Activated naive CD8-positive, alpha-beta T cell treated with anti-CD3 and anti-CD28 coated beads, Interleukin-2, amount 10 ng/mL, durations not matched to agents 7 days and 5 days (primary cell): ENCODE results near the gene SBSN. TPM values are rescaled to one million over a fixed set of nuclear protein-coding genes. Genes with fewer than 3 reads are reported as not detected.
A peak's percentile ranks its signal among the peaks of the same experiment; 100 is the strongest.

ENCODE experiments used
- ATAC-seq: fragments of 150-1000 bp; cut with Tn5 transposase; one replicate; pipeline ENCODE4 v1.10.0; 2021; ENCODE audit warnings: low read depth, moderate library complexity
- POLR2A ChIA-PET: fragments of 350-600 bp; sonication (Branson Sonifier 250); formaldehyde crosslinking; loops from one replicate; lab custom pipeline; 2021; ENCODE audit warnings: antibody characterized with exemption; lab: Charles Lee
- DNase-seq: peaks from one replicate; pipeline ENCODE4 v3.0.0; 2021
- H3K27ac Mint-ChIP-seq: one replicate; pipeline ENCODE4 v1.8.0; 2022; ENCODE audit warnings: mild to moderate bottlenecking, mixed read lengths
- H3K27me3 Mint-ChIP-seq: one replicate; pipeline ENCODE4 v1.8.0; 2022; ENCODE audit warnings: mild to moderate bottlenecking, moderate library complexity, mixed read lengths
- H3K36me3 Mint-ChIP-seq: one replicate; pipeline ENCODE4 v1.8.0; 2021; ENCODE audit warnings: mild to moderate bottlenecking, mixed read lengths
- H3K4me1 Mint-ChIP-seq: one replicate; pipeline ENCODE4 v1.8.0; 2021; ENCODE audit warnings: mixed read lengths
- H3K4me3 Mint-ChIP-seq: one replicate; pipeline ENCODE4 v1.8.0; 2022; ENCODE audit warnings: mild to moderate bottlenecking, moderate library complexity, mixed read lengths
- H3K9me3 Mint-ChIP-seq: one replicate; pipeline ENCODE4 v1.8.0; 2021; ENCODE audit warnings: mixed read lengths
- total RNA-seq, 2 experiments: library from RNA; stranded (reverse); gene quantifications; one replicate each; pipeline ENCODE4 v1.2.3, GENCODE V29; 2021

SBSN gene
- total RNA-seq, 2 experiments from 2014 or later = not detected

DNA sequence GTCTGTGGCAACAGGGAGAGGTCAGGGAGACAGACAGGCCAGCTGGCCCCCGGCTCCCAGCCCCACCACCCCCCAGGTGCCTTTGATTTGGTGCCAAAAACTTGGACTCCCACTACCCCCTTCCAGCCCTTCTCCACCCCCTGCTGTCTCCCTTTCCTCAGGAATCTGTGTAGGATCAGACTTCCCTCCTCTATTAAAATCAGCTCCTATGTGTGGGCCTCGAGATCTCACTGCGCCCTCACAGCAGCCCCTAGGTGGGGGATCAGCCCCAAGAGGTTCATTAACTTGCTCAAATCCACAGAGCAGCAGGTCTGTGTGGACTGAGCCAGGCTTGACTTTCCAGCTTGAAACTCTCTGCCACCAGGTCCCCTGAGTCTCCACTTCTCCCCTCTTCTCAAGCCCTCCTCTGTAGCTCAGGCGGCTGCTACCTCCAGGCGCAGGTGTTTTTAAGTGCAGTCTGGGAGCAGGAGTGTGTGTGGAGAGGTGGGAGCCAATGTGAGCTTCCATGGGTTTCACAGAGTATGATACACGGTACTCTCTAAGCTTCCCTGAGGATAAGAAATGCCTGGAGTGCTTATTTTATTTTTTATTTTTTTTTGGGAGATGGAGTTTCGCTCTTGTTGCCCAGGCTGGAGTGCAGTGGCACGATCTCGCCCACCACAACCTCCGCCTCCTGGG, 6.8 kb upstream of the SBSN start:
- H3K27ac Mint-ChIP-seq = peak overlapping the region; percentile 38
- H3K4me1 Mint-ChIP-seq = peaks cover 16% of the 10 kb centered on the region
- H3K9me3 Mint-ChIP-seq = no peaks in the 10 kb centered on the region
- H3K27me3 Mint-ChIP-seq = peaks cover 16% of the 10 kb centered on the region
- no peaks in the 10 kb centered on the region for H3K36me3 Mint-ChIP-seq
- DNase-seq (no peak), ATAC-seq (no peak)
- POLR2A ChIA-PET = interaction anchor here (1.4 kb wide), 1 partner anchor 78 kb away, joined by 4 read pairs; the partner anchor contains the start of gene HAUS5
- H3K4me3 Mint-ChIP-seq = no peak overlapping the region

DNA sequence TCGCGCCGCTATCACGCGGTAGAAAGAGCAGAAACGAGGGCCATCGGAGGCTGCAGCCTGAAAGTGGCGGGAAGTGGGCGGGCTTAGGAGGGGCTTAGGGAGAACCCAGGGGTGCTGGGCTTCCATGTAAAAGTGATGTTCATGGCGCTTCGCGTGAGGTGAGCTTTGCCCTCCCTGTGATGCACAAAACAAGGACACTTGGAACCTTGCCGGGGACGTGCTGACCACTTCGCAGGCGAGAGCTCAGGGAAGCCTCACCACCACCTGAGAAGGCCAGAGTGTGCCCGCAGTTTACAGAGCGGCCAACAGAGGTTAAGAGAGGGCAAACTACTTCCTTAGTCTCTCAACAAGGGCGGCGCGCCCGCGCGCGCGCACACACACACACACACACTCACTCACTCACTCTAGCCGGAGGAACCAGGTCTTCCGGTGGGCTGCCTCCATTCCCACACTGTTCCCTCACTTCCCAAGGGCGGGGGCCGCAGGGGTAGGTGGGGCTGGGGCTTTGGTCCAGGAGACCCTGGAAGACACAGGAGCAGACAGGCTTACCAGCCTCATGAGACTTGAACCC, 5.8 kb upstream of the SBSN start:
- peaks cover 24% of the 10 kb centered on the region for H3K27me3 Mint-ChIP-seq
- ATAC-seq (peak; percentile 94), DNase-seq (peak; percentile 77)
- POLR2A ChIA-PET = interaction anchor here (0.5 to 1.4 kb wide), 4 partner anchors 24 to 110 kb away, joined by 3 to 5 read pairs (median 4); partner anchors contain the start of gene HAUS5
- H3K36me3 Mint-ChIP-seq = no peaks in the 10 kb centered on the region
- peaks cover 17% of the 10 kb centered on the region for H3K4me1 Mint-ChIP-seq
- H3K4me3 Mint-ChIP-seq = peak overlapping the region; percentile 79
- peak overlapping the region; percentile 83 for H3K27ac Mint-ChIP-seq
- H3K9me3 Mint-ChIP-seq = no peaks in the 10 kb centered on the region

DNA sequence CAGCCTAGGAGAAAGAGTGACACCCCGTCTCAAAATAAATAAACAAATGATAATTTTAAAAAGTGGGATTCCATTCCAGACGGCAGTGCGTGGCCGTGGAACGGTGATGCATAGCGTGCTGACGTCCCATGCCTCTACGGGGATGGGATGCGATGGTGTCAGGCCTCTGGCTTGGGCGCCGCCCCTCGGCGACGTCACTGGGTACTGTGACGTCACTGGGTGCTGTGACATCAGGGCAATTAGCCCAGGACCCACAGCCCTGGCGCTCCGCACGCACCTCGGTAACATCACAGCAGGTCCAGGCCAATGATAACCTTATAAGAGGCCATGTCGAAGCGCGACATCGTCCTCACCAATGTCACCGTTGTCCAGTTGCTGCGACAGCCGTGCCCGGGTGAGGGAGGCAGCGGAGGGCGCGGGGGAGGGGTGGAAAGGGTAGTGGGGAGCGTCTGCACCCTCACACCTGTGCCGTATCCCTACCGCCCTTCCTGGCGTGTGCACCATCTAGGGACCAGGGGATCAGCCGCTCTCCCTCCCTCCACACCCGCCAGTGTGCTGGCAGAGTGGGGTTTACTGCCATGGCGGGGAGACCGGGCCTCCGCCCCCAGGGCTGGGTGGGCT, 5.2 kb upstream of the SBSN start, which contains the start of gene GAPDHS:
GAPDHS (plus strand) TSS at position 256 of the 621 bp plus-strand sequence; CDS start at position 328, 72 bp downstream.
- Mint-ChIP-seq H3K36me3 (no peaks in the 10 kb centered on the region), H3K27ac (peak within 1 kb of the TSS; percentile 83), H3K4me3 (peak within 1 kb of the TSS; percentile 79), H3K4me1 (peaks cover 17% of the 10 kb centered on the region), H3K27me3 (peaks cover 27% of the 10 kb centered on the region), H3K9me3 (no peaks in the 10 kb centered on the region)
- ATAC-seq = no peak
- POLR2A ChIA-PET = interaction anchor here (0.5 to 1.4 kb wide), 4 partner anchors 25 to 110 kb away, joined by 3 to 5 read pairs (median 4); partner anchors contain the start of gene HAUS5
- DNase-seq = no peak

DNA sequence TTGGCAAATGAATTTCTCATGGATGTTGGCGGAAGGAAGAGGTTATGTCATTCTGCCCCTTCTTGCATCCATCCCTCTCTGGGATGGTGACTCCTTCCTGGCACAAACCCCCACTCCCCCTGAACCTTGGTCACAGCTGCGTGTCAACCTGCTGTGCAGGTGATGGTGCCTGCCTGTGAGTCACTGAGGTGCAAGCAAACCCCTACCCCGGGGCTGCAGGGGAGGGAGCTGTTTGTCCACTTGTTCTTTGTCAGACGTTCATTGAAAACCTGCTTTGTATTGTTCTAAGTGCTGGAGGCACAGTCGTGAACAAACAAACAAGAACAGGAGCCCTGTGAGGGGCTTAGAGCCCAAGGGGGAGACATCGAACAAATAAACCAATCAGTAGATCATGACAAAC, 3.2 kb upstream of the SBSN start:
- ATAC-seq (no peak), DNase-seq (no peak)
- POLR2A ChIA-PET = interaction anchor here (0.6 kb wide), 1 partner anchor 92 kb away, joined by 3 read pairs; no protein-coding TSS in a partner anchor
- H3K4me1 Mint-ChIP-seq = peaks cover 8% of the 10 kb centered on the region
- peaks cover 27% of the 10 kb centered on the region for H3K27me3 Mint-ChIP-seq
- H3K27ac Mint-ChIP-seq = no peak overlapping the region
- H3K9me3 Mint-ChIP-seq = no peaks in the 10 kb centered on the region
- no peak overlapping the region for H3K4me3 Mint-ChIP-seq
- no peaks in the 10 kb centered on the region for H3K36me3 Mint-ChIP-seq

DNA sequence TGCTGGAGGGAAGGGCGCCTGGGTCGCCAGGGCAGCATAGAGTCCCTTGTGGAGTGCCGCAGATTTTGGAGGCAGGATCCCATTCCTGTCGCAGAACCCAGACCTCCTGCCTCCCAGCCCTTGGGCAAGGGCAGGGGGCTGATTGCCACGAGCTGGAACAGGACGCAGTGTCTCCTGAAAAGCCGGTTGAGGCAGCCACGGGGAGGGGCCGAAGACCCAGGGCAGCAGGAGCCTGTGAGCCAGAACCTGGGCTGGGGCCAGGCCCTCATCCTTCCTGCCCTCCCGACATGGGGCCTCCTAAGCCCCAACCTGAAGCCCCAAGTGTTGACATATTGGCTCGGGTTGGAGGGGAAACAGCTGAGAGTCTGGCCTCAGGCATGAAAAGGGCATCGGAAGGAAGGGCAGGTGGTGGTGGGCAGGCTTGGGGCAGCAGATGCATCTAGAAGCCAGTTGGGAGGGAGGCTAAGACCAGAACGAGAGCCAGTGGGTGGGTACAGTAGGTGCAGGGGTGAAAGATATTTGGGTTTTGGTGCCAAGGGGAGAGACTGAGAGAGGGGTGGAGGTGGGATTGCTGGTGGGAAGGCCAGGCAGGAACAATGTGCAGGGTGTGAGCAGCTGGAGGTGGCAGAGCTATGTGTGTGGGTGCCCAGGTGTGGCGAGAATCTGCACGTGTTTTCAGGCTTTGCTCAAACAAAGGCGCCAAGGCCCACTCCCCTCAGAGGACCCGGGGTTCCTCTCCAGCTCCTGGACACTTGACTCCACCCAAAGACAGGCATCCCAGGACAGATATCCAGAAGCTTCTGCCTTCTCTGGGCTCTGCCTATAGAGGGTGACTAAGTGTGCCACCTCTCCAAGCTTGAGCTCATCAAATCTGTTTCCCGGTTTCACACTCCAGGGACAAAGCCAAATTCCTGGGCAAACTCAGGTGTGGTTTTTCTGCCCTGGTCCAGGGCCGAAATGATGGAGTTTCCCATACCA, 1.4 kb upstream of the SBSN start:
- no peaks in the 10 kb centered on the region for H3K9me3 Mint-ChIP-seq
- DNase-seq (no peak), ATAC-seq (no peak)
- peaks cover 10% of the 10 kb centered on the region for H3K4me1 Mint-ChIP-seq
- POLR2A ChIA-PET = no interaction called here
- peaks cover 27% of the 10 kb centered on the region for H3K27me3 Mint-ChIP-seq
- H3K27ac Mint-ChIP-seq = no peak overlapping the region
- no peaks in the 10 kb centered on the region for H3K36me3 Mint-ChIP-seq
- H3K4me3 Mint-ChIP-seq = no peak overlapping the region

DNA sequence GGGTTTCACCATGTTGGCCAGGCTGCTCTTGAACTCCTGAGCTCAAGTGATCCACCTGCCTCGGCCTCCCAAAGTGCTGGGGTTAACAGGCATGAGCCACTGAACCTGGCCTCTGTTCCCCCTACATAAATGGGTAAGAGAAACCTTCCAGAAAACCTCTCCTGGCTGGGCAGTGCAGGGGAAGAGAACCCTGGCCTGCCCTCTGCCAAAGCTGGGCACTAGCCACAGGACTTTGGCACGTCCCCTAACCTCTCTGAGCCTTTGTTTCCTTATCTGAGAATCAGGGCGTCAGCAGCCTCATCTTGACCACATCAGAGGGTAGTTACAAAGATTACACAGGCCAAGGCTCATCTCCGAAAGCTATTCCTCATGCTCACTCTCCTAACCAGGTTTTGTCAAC, 2.2 kb downstream of the SBSN start:
- Mint-ChIP-seq H3K4me1 (peaks cover 5% of the 10 kb centered on the region), H3K36me3 (no peaks in the 10 kb centered on the region), H3K9me3 (no peaks in the 10 kb centered on the region), H3K27ac (no peak overlapping the region), H3K4me3 (no peak overlapping the region), H3K27me3 (peaks cover 18% of the 10 kb centered on the region)
- POLR2A ChIA-PET = no interaction called here
- no peak for DNase-seq
- ATAC-seq = no peak

DNA sequence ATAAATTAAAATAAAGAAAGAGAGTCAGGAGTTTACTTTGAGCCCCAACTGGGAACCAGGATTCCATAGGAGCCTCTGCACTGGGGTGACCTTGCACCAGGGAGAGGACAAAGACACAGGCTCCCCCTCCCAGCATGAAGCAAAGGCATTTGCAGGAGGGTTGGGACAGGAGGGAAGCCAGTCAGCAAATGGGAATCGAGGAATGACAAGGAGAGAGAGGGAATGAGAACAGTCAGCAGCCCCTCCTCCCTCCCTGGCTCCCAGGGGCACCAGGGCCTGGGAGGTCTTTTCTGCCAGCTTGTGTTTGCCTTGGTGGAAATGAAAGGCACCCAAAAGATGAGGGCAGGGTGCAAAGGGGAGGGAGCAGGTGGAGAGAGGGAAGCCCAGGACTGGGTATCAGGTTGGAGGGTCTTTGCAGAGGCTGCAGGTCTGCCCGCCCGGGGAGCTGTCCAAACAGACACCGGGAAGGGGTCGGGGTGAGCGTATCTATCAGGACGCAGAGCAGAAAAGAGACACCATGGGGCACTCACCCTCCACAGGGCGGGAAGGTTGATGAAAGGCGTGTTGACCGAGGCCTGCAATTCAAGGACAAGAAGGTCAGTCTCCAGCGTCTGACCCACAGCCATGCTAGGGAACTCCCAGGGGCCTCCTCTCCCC, 3.8 kb downstream of the SBSN start:
- POLR2A ChIA-PET = no interaction called here
- DNase-seq (no peak), ATAC-seq (no peak)
- H3K27me3 Mint-ChIP-seq = peaks cover 7% of the 10 kb centered on the region
- peaks cover 3% of the 10 kb centered on the region for H3K4me1 Mint-ChIP-seq
- H3K27ac Mint-ChIP-seq = no peak overlapping the region
- H3K36me3 Mint-ChIP-seq = no peaks in the 10 kb centered on the region
- no peak overlapping the region for H3K4me3 Mint-ChIP-seq
- no peaks in the 10 kb centered on the region for H3K9me3 Mint-ChIP-seq

DNA sequence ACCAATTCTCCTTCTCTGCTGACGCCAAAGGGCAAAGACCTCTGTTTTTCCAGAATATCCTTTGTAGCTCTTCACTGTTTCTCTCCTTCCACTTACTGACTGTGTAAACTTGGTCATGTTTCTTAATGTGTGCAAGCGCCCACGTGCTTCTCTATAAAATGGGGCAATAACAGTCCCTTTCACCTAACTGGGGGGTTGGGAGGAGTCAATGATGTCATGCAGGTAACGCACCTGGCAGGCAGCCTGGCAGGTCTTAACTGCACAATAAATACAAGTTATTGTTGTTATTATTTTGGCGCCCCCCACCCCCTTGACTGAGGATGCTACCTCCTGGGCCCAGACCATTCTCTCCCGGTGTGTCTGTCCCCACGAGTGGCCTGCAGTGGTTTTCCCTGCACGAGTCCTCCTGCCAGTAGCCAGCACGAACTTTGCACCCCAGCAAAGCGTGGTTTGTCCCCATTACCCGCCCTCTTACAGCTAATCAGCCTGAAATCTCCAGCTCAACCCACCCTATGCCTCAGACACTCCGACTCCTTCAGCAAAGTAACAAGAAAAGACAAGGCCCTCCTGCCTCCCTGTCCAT, 5.3 kb downstream of the SBSN start:
- POLR2A ChIA-PET = no interaction called here
- no peak for ATAC-seq
- Mint-ChIP-seq H3K36me3 (no peaks in the 10 kb centered on the region), H3K4me3 (no peak overlapping the region), H3K27ac (no peak overlapping the region), H3K9me3 (no peaks in the 10 kb centered on the region), H3K4me1 (peaks cover 3% of the 10 kb centered on the region), H3K27me3 (no peaks in the 10 kb centered on the region)
- DNase-seq = no peak

DNA sequence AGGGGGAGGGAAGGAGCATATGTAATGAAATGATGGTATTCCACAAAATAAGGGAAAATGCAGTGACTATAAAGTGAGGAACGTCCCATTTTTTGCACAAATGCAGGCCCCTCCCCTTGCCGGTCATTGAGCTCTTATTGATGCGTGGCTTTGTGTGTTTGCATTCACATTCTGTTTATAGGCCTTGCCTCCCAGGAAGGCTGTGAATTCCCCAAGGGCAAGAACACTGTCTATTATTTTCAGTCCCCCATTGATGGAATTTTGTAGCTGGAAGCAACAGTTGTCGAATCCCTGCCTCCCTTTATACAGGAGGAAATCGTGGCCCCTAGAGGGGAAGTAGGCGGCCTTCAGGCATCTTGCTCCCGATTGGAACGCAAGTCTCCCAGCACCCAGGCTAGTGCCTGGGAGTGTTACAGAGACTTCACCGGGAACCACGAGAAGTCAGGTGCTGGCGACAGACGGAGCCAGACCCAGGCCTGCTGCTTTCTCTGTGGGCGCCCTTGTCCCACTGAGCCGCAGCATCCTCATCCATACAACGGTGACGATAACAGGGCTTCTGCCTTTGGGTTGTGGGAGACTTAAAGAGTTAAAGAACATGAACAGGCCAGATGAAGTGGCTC, 6.9 kb downstream of the SBSN start:
- ATAC-seq = no peak
- POLR2A ChIA-PET = no interaction called here
- Mint-ChIP-seq H3K27me3 (no peaks in the 10 kb centered on the region), H3K4me3 (no peak overlapping the region), H3K36me3 (no peaks in the 10 kb centered on the region), H3K9me3 (no peaks in the 10 kb centered on the region), H3K4me1 (peaks cover 3% of the 10 kb centered on the region), H3K27ac (no peak overlapping the region)
- no peak for DNase-seq

DNA sequence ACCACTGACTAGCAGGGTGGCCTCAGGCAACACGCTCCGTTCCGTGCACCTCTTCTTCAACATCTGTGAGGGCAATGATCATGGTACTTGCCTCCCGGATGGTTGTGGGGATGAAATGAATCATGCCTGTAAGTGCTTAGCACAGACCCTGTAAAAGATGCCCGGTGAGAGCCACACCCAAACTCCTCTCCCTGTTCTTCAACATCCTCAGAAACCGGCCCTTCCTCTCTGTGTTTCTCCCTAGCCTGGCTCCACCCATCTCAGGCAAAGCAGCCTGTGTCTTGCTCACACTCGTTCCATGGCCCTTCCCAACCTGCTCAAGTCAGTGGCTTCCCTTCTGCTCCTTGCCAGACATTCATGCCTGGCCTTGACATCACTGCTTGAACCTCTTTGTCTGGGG, 8.8 kb downstream of the SBSN start:
- H3K36me3 Mint-ChIP-seq = no peaks in the 10 kb centered on the region
- no peaks in the 10 kb centered on the region for H3K4me1 Mint-ChIP-seq
- H3K4me3 Mint-ChIP-seq = no peak overlapping the region
- H3K27me3 Mint-ChIP-seq = no peaks in the 10 kb centered on the region
- POLR2A ChIA-PET = no interaction called here
- DNase-seq (no peak), ATAC-seq (no peak)
- H3K27ac Mint-ChIP-seq = no peak overlapping the region
- H3K9me3 Mint-ChIP-seq = no peaks in the 10 kb centered on the region

DNA sequence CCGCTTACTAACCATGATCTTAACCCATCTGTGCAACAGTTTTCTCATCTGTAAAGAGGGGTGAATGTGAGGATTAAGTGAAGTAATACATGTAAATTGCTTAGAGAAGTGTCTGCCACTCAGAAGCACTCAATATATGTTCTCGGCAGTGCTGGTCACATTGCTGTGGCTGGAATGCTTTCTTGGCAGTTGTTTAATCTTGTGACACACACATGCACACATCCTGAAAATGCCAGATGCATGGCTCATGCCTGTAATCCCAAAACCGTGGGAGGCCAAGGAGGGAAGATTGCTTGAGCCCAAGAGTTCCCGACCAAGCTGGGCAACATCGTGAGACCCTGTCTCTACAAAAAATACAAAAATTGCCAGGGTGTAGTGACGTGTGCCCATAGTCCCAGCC, 9.8 kb downstream of the SBSN start:
- DNase-seq (no peak), ATAC-seq (no peak)
- no peak overlapping the region for H3K4me3 Mint-ChIP-seq
- H3K27me3 Mint-ChIP-seq = no peaks in the 10 kb centered on the region
- no peaks in the 10 kb centered on the region for H3K4me1 Mint-ChIP-seq
- no peaks in the 10 kb centered on the region for H3K36me3 Mint-ChIP-seq
- no peaks in the 10 kb centered on the region for H3K9me3 Mint-ChIP-seq
- POLR2A ChIA-PET = no interaction called here
- no peak overlapping the region for H3K27ac Mint-ChIP-seq

DNA sequence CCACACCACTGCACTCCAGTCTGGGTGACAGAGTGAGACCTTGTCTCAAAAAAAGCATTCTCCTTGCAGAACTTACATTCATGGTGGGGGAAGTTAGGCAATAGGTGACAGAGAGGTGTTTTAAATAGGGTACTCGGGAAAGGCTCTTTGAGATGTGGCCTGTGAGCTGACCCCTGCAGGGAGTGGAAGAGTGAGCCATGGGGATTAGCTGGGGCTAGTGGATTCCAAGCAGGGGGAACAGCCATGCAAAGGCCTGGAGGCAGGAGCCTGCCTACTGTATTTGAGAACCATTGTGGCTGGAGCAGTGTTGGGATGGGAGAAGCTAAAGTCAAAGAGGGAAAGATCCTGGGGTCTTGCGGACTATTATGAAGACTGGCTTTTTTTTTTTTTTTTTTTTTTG, 10.8 kb downstream of the SBSN start:
- no peaks in the 10 kb centered on the region for H3K9me3 Mint-ChIP-seq
- H3K36me3 Mint-ChIP-seq = no peaks in the 10 kb centered on the region
- no peak overlapping the region for H3K4me3 Mint-ChIP-seq
- DNase-seq (no peak), ATAC-seq (no peak)
- H3K4me1 Mint-ChIP-seq = no peaks in the 10 kb centered on the region
- H3K27ac Mint-ChIP-seq = no peak overlapping the region
- peaks cover 8% of the 10 kb centered on the region for H3K27me3 Mint-ChIP-seq
- POLR2A ChIA-PET = no interaction called here
